ENCODE data around the gene TBCA. TPM values are rescaled to one million over a fixed set of nuclear protein-coding genes. Genes with fewer than 3 reads are reported as not detected.

Gene TBCA
- polyA plus RNA-seq, 1 of the 3 experiments (the other 2 are of a cell fraction), result 199 TPM

DNA sequence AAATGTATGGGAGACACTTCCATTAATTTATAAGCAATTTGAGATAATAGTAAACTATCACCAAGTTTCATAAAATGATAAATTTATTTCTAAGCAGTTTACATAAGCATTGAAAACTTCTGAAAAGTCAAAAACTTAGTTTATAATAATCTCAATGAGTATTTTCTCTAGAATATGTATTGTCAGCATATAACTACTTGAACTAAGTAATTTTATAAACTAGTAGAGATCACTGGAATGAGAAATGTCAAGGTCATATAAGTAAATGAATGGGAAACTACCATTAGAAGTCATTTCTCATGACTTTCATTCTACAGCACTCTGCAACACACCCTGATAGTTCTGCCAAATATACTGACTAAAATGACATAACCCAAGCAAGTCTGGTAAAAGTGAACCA lies 3.4 kb downstream of the TBCA start:
- Histone ChIP-seq H3K4me1 (ENCODE audit: control insufficient read depth in 1 of 2, insufficient read depth in 2 of 2, low read depth in 1 of 2, low read length in 1 of 2) (peaks cover 0 to 14% of the 10 kb centered on the region in 2 experiments; a peak in 3 of 4 replicates), H3K4me3 (ENCODE audit: low read depth in 2 of 2, low read length in 1 of 2) (no peak overlapping the region), H3K27ac (ENCODE audit: low read depth in 2 of 2, low read length in 1 of 2) (no peak overlapping the region), H2AFZ (ENCODE audit: low read depth) (no peak overlapping the region), H3K27me3 (ENCODE audit: insufficient read depth) (no peaks in the 10 kb centered on the region), H3K9me3 (no peaks in the 10 kb centered on the region), H4K20me1 (ENCODE audit: insufficient read depth) (peaks cover 78% of the 10 kb centered on the region), H3K4me2 (0 out of 2 replicates have a peak overlapping the region, but pooled peaks have one; percentile 84), H3K9me2 (no peaks in the 10 kb centered on the region), H3F3A (replicated peaks; ENCODE audit: insufficient read depth) (peaks cover 3% of the 10 kb centered on the region), H3K79me2 (ENCODE audit: insufficient read depth) (peaks cover 81% of the 10 kb centered on the region), H3K9ac (no peak overlapping the region), H3K36me3 (replicated peaks in 1 of 2; ENCODE audit: control insufficient read depth in 1 of 2, insufficient read depth in 2 of 2, low read length in 1 of 2) (peaks cover 35 to 48% of the 10 kb centered on the region in 2 experiments)
- ChIA-PET CTCF (no interaction called here), POLR2A (interaction anchor here (0.6 kb wide), 1 partner anchor 9 kb away, joined by 4 read pairs; no protein-coding TSS in a partner anchor)
- DNase-seq, result no peak
- no peak for TF ChIP-seq YY1 (IDR thresholded peaks at IDR 0.05; ENCODE audit: low read depth)

GRCh38 chr5:77771452-77771851 lies 4.7 kb downstream of the TBCA start:
- Histone ChIP-seq H4K20me1 (ENCODE audit: insufficient read depth) (peaks cover 89% of the 10 kb centered on the region), H3K27ac (ENCODE audit: low read depth in 2 of 2, low read length in 1 of 2) (no peak overlapping the region), H3K4me1 (ENCODE audit: control insufficient read depth in 1 of 2, insufficient read depth in 2 of 2, low read depth in 1 of 2, low read length in 1 of 2) (peaks cover 0 to 14% of the 10 kb centered on the region in 2 experiments; a peak in 3 of 4 replicates), H3K9ac (no peak overlapping the region), H3F3A (replicated peaks; ENCODE audit: insufficient read depth) (no peaks in the 10 kb centered on the region), H3K4me2 (no peak overlapping the region), H2AFZ (ENCODE audit: low read depth) (no peak overlapping the region), H3K9me3 (no peaks in the 10 kb centered on the region), H3K36me3 (replicated peaks in 1 of 2; ENCODE audit: control insufficient read depth in 1 of 2, insufficient read depth in 2 of 2, low read length in 1 of 2) (peaks cover 45 to 55% of the 10 kb centered on the region in 2 experiments), H3K79me2 (ENCODE audit: insufficient read depth) (peaks cover 94% of the 10 kb centered on the region), H3K27me3 (ENCODE audit: insufficient read depth) (no peaks in the 10 kb centered on the region), H3K4me3 (ENCODE audit: low read depth in 2 of 2, low read length in 1 of 2) (no peak overlapping the region), H3K9me2 (no peaks in the 10 kb centered on the region)
- CTCF ChIA-PET, result no interaction called here
- POLR2A ChIA-PET, result no interaction called here
- 96% methylated on average over 5 of the region's 5 CpGs for WGBS (ENCODE audit: low lambda C conversion rate)
- DNase-seq, result no peak
- TF ChIP-seq JUND (IDR thresholded peaks at IDR 0.05), result no peak
- TF ChIP-seq RXRA (IDR thresholded peaks at IDR 0.05; ENCODE audit: borderline replicate concordance, low read depth), result no peak
- TF ChIP-seq, protein P1, sequence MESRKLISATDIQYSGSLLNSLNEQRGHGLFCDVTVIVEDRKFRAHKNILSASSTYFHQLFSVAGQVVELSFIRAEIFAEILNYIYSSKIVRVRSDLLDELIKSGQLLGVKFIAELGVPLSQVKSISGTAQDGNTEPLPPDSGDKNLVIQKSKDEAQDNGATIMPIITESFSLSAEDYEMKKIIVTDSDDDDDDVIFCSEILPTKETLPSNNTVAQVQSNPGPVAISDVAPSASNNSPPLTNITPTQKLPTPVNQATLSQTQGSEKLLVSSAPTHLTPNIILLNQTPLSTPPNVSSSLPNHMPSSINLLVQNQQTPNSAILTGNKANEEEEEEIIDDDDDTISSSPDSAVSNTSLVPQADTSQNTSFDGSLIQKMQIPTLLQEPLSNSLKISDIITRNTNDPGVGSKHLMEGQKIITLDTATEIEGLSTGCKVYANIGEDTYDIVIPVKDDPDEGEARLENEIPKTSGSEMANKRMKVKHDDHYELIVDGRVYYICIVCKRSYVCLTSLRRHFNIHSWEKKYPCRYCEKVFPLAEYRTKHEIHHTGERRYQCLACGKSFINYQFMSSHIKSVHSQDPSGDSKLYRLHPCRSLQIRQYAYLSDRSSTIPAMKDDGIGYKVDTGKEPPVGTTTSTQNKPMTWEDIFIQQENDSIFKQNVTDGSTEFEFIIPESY (IDR thresholded peaks at IDR 0.05; ENCODE audit: borderline replicate concordance, low read depth), result no peak
- TF ChIP-seq GABPA (IDR thresholded peaks at IDR 0.05; ENCODE audit: low read depth), result no peak
- TF ChIP-seq CTCF (IDR thresholded peaks at IDR 0.05), result no peak
- no peak for TF ChIP-seq MXI1 (IDR thresholded peaks at IDR 0.05; ENCODE audit: low read depth, low read length)
- TF ChIP-seq EP300 (IDR thresholded peaks at IDR 0.05; ENCODE audit: borderline replicate concordance in 1 of 2, low read depth in 1 of 2, low read length in 1 of 2), result no peak
- no peak for TF ChIP-seq FOXM1 (IDR thresholded peaks at IDR 0.05; ENCODE audit: low read depth)
- TF ChIP-seq, protein P2, sequence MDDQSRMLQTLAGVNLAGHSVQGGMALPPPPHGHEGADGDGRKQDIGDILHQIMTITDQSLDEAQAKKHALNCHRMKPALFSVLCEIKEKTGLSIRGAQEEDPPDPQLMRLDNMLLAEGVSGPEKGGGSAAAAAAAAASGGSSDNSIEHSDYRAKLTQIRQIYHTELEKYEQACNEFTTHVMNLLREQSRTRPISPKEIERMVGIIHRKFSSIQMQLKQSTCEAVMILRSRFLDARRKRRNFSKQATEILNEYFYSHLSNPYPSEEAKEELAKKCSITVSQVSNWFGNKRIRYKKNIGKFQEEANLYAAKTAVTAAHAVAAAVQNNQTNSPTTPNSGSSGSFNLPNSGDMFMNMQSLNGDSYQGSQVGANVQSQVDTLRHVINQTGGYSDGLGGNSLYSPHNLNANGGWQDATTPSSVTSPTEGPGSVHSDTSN (IDR thresholded peaks at IDR 0.05), result no peak
- no peak for TF ChIP-seq RFX5 (IDR thresholded peaks at IDR 0.05; ENCODE audit: low read length)
- TF ChIP-seq RAD21 (IDR thresholded peaks at IDR 0.05; ENCODE audit: low read length), result no peak
- TF ChIP-seq IRF3 (IDR thresholded peaks at IDR 0.05; ENCODE audit: low read depth, low read length), result no peak
- TF ChIP-seq NRF1 (IDR thresholded peaks at IDR 0.05; ENCODE audit: low read depth, low read length), result no peak
- no peak for TF ChIP-seq TCF12 (IDR thresholded peaks at IDR 0.05)
